Measurements from ENCODE around the gene RPL36AL.

Gene RPL36AL

GRCh38 chr14:49581209-49582112 lies 39.0 kb downstream of the RPL36AL start:
- no peak for DNase-seq (ENCODE audit: low read depth)

GRCh38 chr14:49579841-49580240 lies 40.6 kb downstream of the RPL36AL start:
- no peak for DNase-seq (ENCODE audit: low read depth)

GRCh38 chr14:49578141-49578540 lies 42.3 kb downstream of the RPL36AL start:
- DNase-seq (ENCODE audit: low read depth) = no peak

GRCh38 chr14:49574038-49574437 lies 46.4 kb downstream of the RPL36AL start:
- DNase-seq (ENCODE audit: low read depth) = no peak

GRCh38 chr14:49569281-49569680 lies 51.1 kb downstream of the RPL36AL start:
- DNase-seq (ENCODE audit: low read depth) = no peak
